Sigmoid colon (tissue), 7 donors: ENCODE results near the gene STIM2. TPM values are rescaled to one million over a fixed set of nuclear protein-coding genes. Genes with fewer than 3 reads are reported as not detected.

Source experiments
- DNase-seq: peaks from one replicate; pipeline ENCODE4 v3.0.0-alpha.2; 2019
- H3K27ac ChIP-seq, 4 donors: fragments of 200-600 bp; sonication (generic); one replicate each; pipeline ENCODE4 v1.5.1; 2016 to 2019; ENCODE audit warnings: mild to moderate bottlenecking in 1 of 4
- H3K27me3 ChIP-seq, 3 donors: fragments of 200-600 bp; sonication (generic); one replicate each; pipeline ENCODE4 v1.5.1; 2019; ENCODE audit warnings: mild to moderate bottlenecking in 1 of 3
- H3K36me3 ChIP-seq, 4 donors: fragments of 200-600 bp; sonication (generic); one replicate each; pipeline ENCODE4 v1.5.1; 2016 to 2019
- H3K4me1 ChIP-seq, 4 donors: fragments of 200-600 bp; sonication (generic); one replicate each; pipeline ENCODE4 v1.5.1; 2017 to 2019
- H3K4me3 ChIP-seq, 4 donors: fragments of 200-600 bp; sonication (generic); one replicate each; pipeline ENCODE4 v1.5.1; 2017 to 2019; ENCODE audit warnings: mild to moderate bottlenecking in 2 of 4, moderate library complexity in 1 of 4
- H3K9me3 ChIP-seq, 4 donors: fragments of 200-600 bp in 3 of 4; sonication (generic) in 3 of 4; one replicate each; pipeline versions ENCODE4 v1.5.1 to v1.6.1; 2013 to 2019
- EP300 ChIP-seq, 4 donors: sonication (generic); formaldehyde crosslinking; IDR thresholded peaks; one replicate each; pipeline ENCODE4 v1.6.1; 2017; ENCODE audit warnings: antibody characterized with exemption in 4 of 4
- POLR2A ChIP-seq, 2 donors: fragments of 450-650 bp; IDR thresholded peaks; one replicate each; pipeline ENCODE4 v1.6.1; 2016; ENCODE audit warnings: antibody characterized with exemption in 2 of 2, mild to moderate bottlenecking in 2 of 2, moderate library complexity in 2 of 2
- POLR2AphosphoS5 ChIP-seq, 4 donors: sonication (generic); formaldehyde crosslinking; IDR thresholded peaks; one replicate each; pipeline ENCODE4 v1.6.1; 2017; ENCODE audit warnings: antibody characterized with exemption in 4 of 4
- WGBS, 2 donors: extraction: QIAGEN DNeasy Blood & Tissue Kit; methylation state at CpG; one replicate each; pipeline ENCODE4 v1.1.7; 2013; 5-methylcytosine and 5-hydroxymethylcytosine counted together
- intact Hi-C: fragments of 100-400 bp; cut with DNase I; formaldehyde crosslinking; loops from one replicate; pipeline ENCODE4 v1.15.1; 2023
- polyA plus RNA-seq, 3 donors: library from polyadenylated mRNA; stranded (reverse); fragments of 200-250 nt; gene quantifications; one replicate each; pipeline ENCODE4 v1.2.3, GENCODE V29; 2013
- total RNA-seq, 4 donors: library from RNA; depleted of rRNA; stranded (reverse); fragments of >200 nt; gene quantifications; one replicate each; pipeline ENCODE4 v1.1.0, GENCODE V29; 2016
- TF ChIP-seq, protein P1 (sequence below), 4 experiments: fragments of 450-650 bp in 3 of 4; fragments of 200-600 bp in 1 of 4; IDR thresholded peaks; one replicate each; pipeline ENCODE4 v1.5.1; 2016 to 2019; ENCODE audit warnings: antibody characterized with exemption in 4 of 4, mild to moderate bottlenecking in 3 of 4, moderate library complexity in 2 of 4
- donor health status: healthy with polysubstance abuse.
- donor health status: Bipolar disorder and iron deficiency.
- donor health status: healthy.

STIM2 gene
- total and polyA plus RNA-seq, 7 donors: 3.0 to 16.8 (median 14.1) TPM

DNA sequence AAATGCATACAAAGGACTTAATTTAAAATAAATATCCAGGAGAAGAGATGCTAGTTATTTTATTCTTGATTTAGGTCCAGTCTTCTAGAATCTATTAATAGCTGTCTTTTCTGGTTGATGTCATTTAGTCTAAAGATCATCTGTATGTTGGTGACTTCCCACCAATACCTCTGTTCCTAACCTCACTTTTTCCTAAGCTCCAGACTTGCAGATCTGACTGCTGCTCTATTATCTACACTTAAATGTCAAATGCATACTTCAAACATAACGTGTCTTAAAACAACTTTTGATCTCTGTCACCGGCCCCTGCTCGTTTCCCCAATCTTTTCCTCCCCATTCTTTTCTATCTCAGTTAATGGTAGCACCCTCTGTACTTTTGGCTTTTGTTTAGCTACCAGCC, 133.3 kb downstream of the STIM2 start:
- WGBS, 2 donors: 74 to 85% methylated on average over 3 of the region's 3 CpGs
- peak overlapping the region in 2 of 4 donors; percentile 35 to 41 for H3K27ac ChIP-seq
- no peak overlapping the region for H3K4me3 ChIP-seq
- no peak for DNase-seq
- H3K27me3 ChIP-seq: no peaks in the 10 kb centered on the region
- no peaks in the 10 kb centered on the region for H3K36me3 ChIP-seq
- H3K4me1 ChIP-seq: peaks cover 0 to 27% (median 26%) of the 10 kb centered on the region in 4 donors
- intact Hi-C loops: loop anchor here (5.0 kb wide), 1 partner anchor 137 kb away; no protein-coding TSS in a partner anchor
- no peak for TF ChIP-seq POLR2AphosphoS5 (IDR thresholded peaks at IDR 0.05)
- TF ChIP-seq, protein P1, sequence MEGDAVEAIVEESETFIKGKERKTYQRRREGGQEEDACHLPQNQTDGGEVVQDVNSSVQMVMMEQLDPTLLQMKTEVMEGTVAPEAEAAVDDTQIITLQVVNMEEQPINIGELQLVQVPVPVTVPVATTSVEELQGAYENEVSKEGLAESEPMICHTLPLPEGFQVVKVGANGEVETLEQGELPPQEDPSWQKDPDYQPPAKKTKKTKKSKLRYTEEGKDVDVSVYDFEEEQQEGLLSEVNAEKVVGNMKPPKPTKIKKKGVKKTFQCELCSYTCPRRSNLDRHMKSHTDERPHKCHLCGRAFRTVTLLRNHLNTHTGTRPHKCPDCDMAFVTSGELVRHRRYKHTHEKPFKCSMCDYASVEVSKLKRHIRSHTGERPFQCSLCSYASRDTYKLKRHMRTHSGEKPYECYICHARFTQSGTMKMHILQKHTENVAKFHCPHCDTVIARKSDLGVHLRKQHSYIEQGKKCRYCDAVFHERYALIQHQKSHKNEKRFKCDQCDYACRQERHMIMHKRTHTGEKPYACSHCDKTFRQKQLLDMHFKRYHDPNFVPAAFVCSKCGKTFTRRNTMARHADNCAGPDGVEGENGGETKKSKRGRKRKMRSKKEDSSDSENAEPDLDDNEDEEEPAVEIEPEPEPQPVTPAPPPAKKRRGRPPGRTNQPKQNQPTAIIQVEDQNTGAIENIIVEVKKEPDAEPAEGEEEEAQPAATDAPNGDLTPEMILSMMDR (IDR thresholded peaks at IDR 0.05): no peak
- TF ChIP-seq POLR2A (IDR thresholded peaks at IDR 0.05): no peak
- TF ChIP-seq EP300 (IDR thresholded peaks at IDR 0.05): no peak
- no peaks in the 10 kb centered on the region for H3K9me3 ChIP-seq

- intact Hi-C loops: loop anchor here (5.0 kb wide), 1 partner anchor 1603 kb away; no protein-coding TSS in a partner anchor
- Histone ChIP-seq H3K27ac (no peak overlapping the region), H3K4me1 (peaks cover 0 to 27% (median 26%) of the 10 kb centered on the region in 4 donors), H3K9me3 (no peaks in the 10 kb centered on the region), H3K36me3 (no peaks in the 10 kb centered on the region), H3K4me3 (no peak overlapping the region), H3K27me3 (no peaks in the 10 kb centered on the region)
- no peak for DNase-seq
- WGBS, 2 donors: 64 to 92% methylated on average over 2 of the region's 2 CpGs
- no peak for TF ChIP-seq POLR2A (IDR thresholded peaks at IDR 0.05)
- TF ChIP-seq POLR2AphosphoS5 (IDR thresholded peaks at IDR 0.05): no peak
- TF ChIP-seq EP300 (IDR thresholded peaks at IDR 0.05): no peak
- TF ChIP-seq, protein P1 (IDR thresholded peaks at IDR 0.05): no peak
These were observed 134.7 kb downstream of the STIM2 start for GRCh38 chr4:26995316-26995715.

- peaks cover 0 to 27% (median 26%) of the 10 kb centered on the region in 4 donors for H3K4me1 ChIP-seq
- intact Hi-C loops: loop anchor here (5.0 kb wide), 1 partner anchor 1604 kb away; no protein-coding TSS in a partner anchor
- no peak for TF ChIP-seq POLR2AphosphoS5 (IDR thresholded peaks at IDR 0.05)
- TF ChIP-seq POLR2A (IDR thresholded peaks at IDR 0.05): no peak
- TF ChIP-seq, protein P1 (IDR thresholded peaks at IDR 0.05): no peak
- no peak for TF ChIP-seq EP300 (IDR thresholded peaks at IDR 0.05)
- H3K9me3 ChIP-seq: no peaks in the 10 kb centered on the region
- no peak overlapping the region for H3K4me3 ChIP-seq
- H3K36me3 ChIP-seq: no peaks in the 10 kb centered on the region
- no peak for DNase-seq
- no peaks in the 10 kb centered on the region for H3K27me3 ChIP-seq
- H3K27ac ChIP-seq: no peak overlapping the region
These were observed 136.1 kb downstream of the STIM2 start for GRCh38 chr4:26996745-26997144.

DNA sequence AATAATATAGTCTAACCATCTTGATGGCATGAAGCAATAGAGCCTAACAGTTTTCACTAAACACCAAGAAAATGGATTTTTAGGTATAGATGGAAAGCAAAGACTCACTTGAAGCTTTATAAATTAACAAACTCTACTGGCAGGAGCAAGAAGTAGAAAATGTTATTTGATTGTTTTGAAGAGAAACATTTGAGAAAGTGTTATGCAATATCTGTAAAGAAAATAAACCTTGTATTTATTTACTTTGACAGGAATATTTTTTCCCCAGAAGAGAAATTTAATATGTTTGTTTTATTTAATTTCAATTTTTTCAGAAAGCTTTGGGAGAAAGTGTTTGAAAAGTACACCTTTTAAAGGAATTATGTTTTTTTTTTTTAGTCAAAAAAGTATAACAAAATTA, 139.0 kb downstream of the STIM2 start:
- H3K27ac ChIP-seq: no peak overlapping the region
- intact Hi-C loops: loop anchor here (5.0 to 10.0 kb wide), 5 partner anchors 255 to 1607 kb away; partner anchors contain the start of gene RBPJ
- H3K4me3 ChIP-seq: no peak overlapping the region
- H3K4me1 ChIP-seq: peaks cover 0 to 18% (median 9%) of the 10 kb centered on the region in 4 donors
- no peaks in the 10 kb centered on the region for H3K27me3 ChIP-seq
- H3K9me3 ChIP-seq: no peaks in the 10 kb centered on the region
- no peak for DNase-seq
- TF ChIP-seq POLR2AphosphoS5 (IDR thresholded peaks at IDR 0.05): no peak
- TF ChIP-seq, protein P1 (IDR thresholded peaks at IDR 0.05): no peak
- TF ChIP-seq EP300 (IDR thresholded peaks at IDR 0.05): no peak
- TF ChIP-seq POLR2A (IDR thresholded peaks at IDR 0.05): no peak
- H3K36me3 ChIP-seq: no peaks in the 10 kb centered on the region

GRCh38 chr4:27000122-27000521, 139.5 kb downstream of the STIM2 start:
- H3K9me3 ChIP-seq: no peaks in the 10 kb centered on the region
- no peak for DNase-seq
- intact Hi-C loops: loop anchor here (10.0 kb wide), 4 partner anchors 255 to 675 kb away; partner anchors contain the start of gene RBPJ
- H3K27me3 ChIP-seq: no peaks in the 10 kb centered on the region
- no peaks in the 10 kb centered on the region for H3K36me3 ChIP-seq
- H3K4me1 ChIP-seq: peaks cover 0 to 20% (median 8%) of the 10 kb centered on the region in 4 donors
- H3K27ac ChIP-seq: no peak overlapping the region
- no peak for TF ChIP-seq POLR2A (IDR thresholded peaks at IDR 0.05)
- TF ChIP-seq, protein P1 (IDR thresholded peaks at IDR 0.05): no peak
- TF ChIP-seq POLR2AphosphoS5 (IDR thresholded peaks at IDR 0.05): no peak
- TF ChIP-seq EP300 (IDR thresholded peaks at IDR 0.05): no peak
- H3K4me3 ChIP-seq: no peak overlapping the region
- WGBS, 2 donors: 86 to 91% methylated on average over 2 of the region's 2 CpGs
